Loucy (cell line): ENCODE measurements around the gene CD79B.

Source experiments
- CTCF ChIP-seq: fragments of 200-600 bp; sonication (generic); conservative IDR thresholded peaks from 2 replicates; pipeline ENCODE4 v1.5.1; 2014; ENCODE audit warnings: mild to moderate bottlenecking, antibody characterized with exemption, low read length
- EZH2phosphoT487 ChIP-seq: fragments of 200-600 bp; IDR thresholded peaks from 2 replicates; pipeline ENCODE4 v1.6.1; 2018; ENCODE audit warnings: antibody characterized with exemption, mild to moderate bottlenecking, moderate library complexity, borderline replicate concordance

- TF ChIP-seq CTCF (no peak), EZH2phosphoT487 (no peak)
These were observed 16.4 kb upstream of the CD79B start for GRCh38 chr17:63948521-63948920.
